Measurements from ENCODE around the gene SLC41A3. TPM values are rescaled to one million over a fixed set of nuclear protein-coding genes. Genes with fewer than 3 reads are reported as not detected.

Gene SLC41A3
- total RNA-seq, 2 experiments from 2014 or later, result 32.2 to 32.4 TPM

- no peaks in the 10 kb centered on the region for H3K27me3 Mint-ChIP-seq
- DNase-seq (no peak), ATAC-seq (ENCODE audit: low read depth) (no peak)
- POLR2A ChIA-PET, result no interaction called here
- no peak overlapping the region for H3K4me3 Mint-ChIP-seq
- no peaks in the 10 kb centered on the region for H3K4me1 Mint-ChIP-seq
- H3K9me3 Mint-ChIP-seq, result no peaks in the 10 kb centered on the region
- no peak overlapping the region for H3K27ac Mint-ChIP-seq
- no peaks in the 10 kb centered on the region for H3K36me3 Mint-ChIP-seq
Observed at GRCh38 chr3:126107203-126107939, 23.4 kb upstream of the SLC41A3 start.

GRCh38 chr3:126106336-126107202, 22.6 kb upstream of the SLC41A3 start:
- Mint-ChIP-seq H3K27ac (no peak overlapping the region), H3K9me3 (no peaks in the 10 kb centered on the region), H3K36me3 (no peaks in the 10 kb centered on the region), H3K4me3 (no peak overlapping the region), H3K27me3 (no peaks in the 10 kb centered on the region), H3K4me1 (no peaks in the 10 kb centered on the region)
- DNase-seq (no peak), ATAC-seq (ENCODE audit: low read depth) (no peak)
- POLR2A ChIA-PET, result no interaction called here

- no peak for DNase-seq
- ATAC-seq (ENCODE audit: low read depth), result no peak
- H3K9me3 Mint-ChIP-seq, result no peaks in the 10 kb centered on the region
- H3K36me3 Mint-ChIP-seq, result no peaks in the 10 kb centered on the region
- H3K27me3 Mint-ChIP-seq, result no peaks in the 10 kb centered on the region
- no peaks in the 10 kb centered on the region for H3K4me1 Mint-ChIP-seq
- POLR2A ChIA-PET, result no interaction called here
- no peak overlapping the region for H3K27ac Mint-ChIP-seq
- H3K4me3 Mint-ChIP-seq, result no peak overlapping the region
Observed at GRCh38 chr3:126105691-126106187, 21.8 kb upstream of the SLC41A3 start.

GRCh38 chr3:126104742-126105605, 21.1 kb upstream of the SLC41A3 start:
- DNase-seq, result no peak
- POLR2A ChIA-PET, result no interaction called here
- Mint-ChIP-seq H3K4me1 (no peaks in the 10 kb centered on the region), H3K9me3 (peaks cover 1% of the 10 kb centered on the region), H3K27ac (no peak overlapping the region), H3K4me3 (no peak overlapping the region), H3K36me3 (no peaks in the 10 kb centered on the region), H3K27me3 (no peaks in the 10 kb centered on the region)
- ATAC-seq (ENCODE audit: low read depth), result no peak

GRCh38 chr3:126104028-126104635, 20.2 kb upstream of the SLC41A3 start:
- peaks cover 1% of the 10 kb centered on the region for H3K9me3 Mint-ChIP-seq
- H3K27ac Mint-ChIP-seq, result no peak overlapping the region
- H3K4me1 Mint-ChIP-seq, result no peaks in the 10 kb centered on the region
- H3K4me3 Mint-ChIP-seq, result no peak overlapping the region
- POLR2A ChIA-PET, result no interaction called here
- ATAC-seq (ENCODE audit: low read depth), result no peak
- H3K27me3 Mint-ChIP-seq, result no peaks in the 10 kb centered on the region
- DNase-seq, result no peak
- H3K36me3 Mint-ChIP-seq, result no peaks in the 10 kb centered on the region

GRCh38 chr3:126103121-126104027, 19.4 kb upstream of the SLC41A3 start:
- DNase-seq (no peak), ATAC-seq (ENCODE audit: low read depth) (no peak)

GRCh38 chr3:126102530-126102951, 18.6 kb upstream of the SLC41A3 start:
- Mint-ChIP-seq H3K4me3 (no peak overlapping the region), H3K4me1 (no peaks in the 10 kb centered on the region), H3K36me3 (no peaks in the 10 kb centered on the region), H3K27me3 (no peaks in the 10 kb centered on the region), H3K9me3 (peaks cover 1% of the 10 kb centered on the region), H3K27ac (no peak overlapping the region)
- ATAC-seq (ENCODE audit: low read depth), result no peak
- no peak for DNase-seq
- POLR2A ChIA-PET, result interaction anchor here (1.0 kb wide), 1 partner anchor 22 kb away, joined by 3 read pairs; no protein-coding TSS in a partner anchor

More at GRCh38 chr3:126103121-126104027, 19.4 kb upstream of the SLC41A3 start:
- Mint-ChIP-seq H3K36me3 (no peaks in the 10 kb centered on the region), H3K27ac (no peak overlapping the region), H3K4me1 (no peaks in the 10 kb centered on the region), H3K27me3 (no peaks in the 10 kb centered on the region), H3K9me3 (peaks cover 1% of the 10 kb centered on the region), H3K4me3 (no peak overlapping the region)
- POLR2A ChIA-PET, result interaction anchor here (1.0 kb wide), 1 partner anchor 21 kb away, joined by 3 read pairs; no protein-coding TSS in a partner anchor

- no peaks in the 10 kb centered on the region for H3K36me3 Mint-ChIP-seq
- no peak overlapping the region for H3K27ac Mint-ChIP-seq
Observed at GRCh38 chr3:126102011-126102410, 18.1 kb upstream of the SLC41A3 start.

GRCh38 chr3:126101521-126101982, 17.6 kb upstream of the SLC41A3 start:
- Mint-ChIP-seq H3K4me1 (no peaks in the 10 kb centered on the region), H3K9me3 (peaks cover 4% of the 10 kb centered on the region), H3K27me3 (no peaks in the 10 kb centered on the region), H3K27ac (no peak overlapping the region), H3K36me3 (peaks cover 2% of the 10 kb centered on the region), H3K4me3 (no peak overlapping the region)
- POLR2A ChIA-PET, result no interaction called here
- DNase-seq (no peak), ATAC-seq (ENCODE audit: low read depth) (no peak)

More at GRCh38 chr3:126102011-126102410, 18.1 kb upstream of the SLC41A3 start:
- ATAC-seq (ENCODE audit: low read depth), result no peak
- H3K4me3 Mint-ChIP-seq, result no peak overlapping the region
- POLR2A ChIA-PET, result no interaction called here
- no peak for DNase-seq
- no peaks in the 10 kb centered on the region for H3K27me3 Mint-ChIP-seq
- H3K4me1 Mint-ChIP-seq, result no peaks in the 10 kb centered on the region
- peaks cover 1% of the 10 kb centered on the region for H3K9me3 Mint-ChIP-seq

GRCh38 chr3:126100634-126101301, 16.8 kb upstream of the SLC41A3 start:
- no peaks in the 10 kb centered on the region for H3K27me3 Mint-ChIP-seq
- H3K4me1 Mint-ChIP-seq, result no peaks in the 10 kb centered on the region
- no peak overlapping the region for H3K27ac Mint-ChIP-seq
- ATAC-seq (ENCODE audit: low read depth), result no peak
- peaks cover 2% of the 10 kb centered on the region for H3K36me3 Mint-ChIP-seq
- no peak overlapping the region for H3K4me3 Mint-ChIP-seq
- peaks cover 4% of the 10 kb centered on the region for H3K9me3 Mint-ChIP-seq
- DNase-seq, result no peak
- POLR2A ChIA-PET, result no interaction called here

GRCh38 chr3:126100269-126100633, 16.3 kb upstream of the SLC41A3 start:
- Mint-ChIP-seq H3K27ac (no peak overlapping the region), H3K9me3 (peaks cover 9% of the 10 kb centered on the region), H3K36me3 (peaks cover 2% of the 10 kb centered on the region), H3K4me1 (no peaks in the 10 kb centered on the region), H3K4me3 (no peak overlapping the region), H3K27me3 (no peaks in the 10 kb centered on the region)
- POLR2A ChIA-PET, result no interaction called here
- DNase-seq (no peak), ATAC-seq (ENCODE audit: low read depth) (no peak)
